ENCODE results near the gene TIAM2.

TIAM2 gene

DNA sequence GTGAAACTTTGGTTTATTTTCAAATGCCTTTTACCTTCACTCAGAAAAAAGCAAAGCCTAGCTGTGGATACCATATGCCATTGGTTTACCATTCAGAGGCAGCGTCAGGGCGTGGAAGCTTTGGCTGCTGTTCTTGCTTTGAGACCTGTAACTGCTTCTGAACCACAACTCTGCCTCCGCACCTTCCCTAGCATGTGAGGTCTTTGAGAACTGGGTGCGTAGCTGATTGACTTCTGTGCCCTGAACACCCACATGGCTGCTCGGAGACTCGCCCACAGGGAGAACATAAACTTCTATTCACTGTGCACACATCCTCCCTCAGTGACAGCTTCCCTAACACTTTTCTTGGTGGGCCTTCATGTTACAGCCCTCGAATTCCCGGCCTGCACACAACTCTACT is 257.5 kb downstream of the TIAM2 start:
- no peak for DNase-seq (ENCODE audit: low read depth in 1 of 2, low spot score in 1 of 2)
- TF ChIP-seq, protein P1, sequence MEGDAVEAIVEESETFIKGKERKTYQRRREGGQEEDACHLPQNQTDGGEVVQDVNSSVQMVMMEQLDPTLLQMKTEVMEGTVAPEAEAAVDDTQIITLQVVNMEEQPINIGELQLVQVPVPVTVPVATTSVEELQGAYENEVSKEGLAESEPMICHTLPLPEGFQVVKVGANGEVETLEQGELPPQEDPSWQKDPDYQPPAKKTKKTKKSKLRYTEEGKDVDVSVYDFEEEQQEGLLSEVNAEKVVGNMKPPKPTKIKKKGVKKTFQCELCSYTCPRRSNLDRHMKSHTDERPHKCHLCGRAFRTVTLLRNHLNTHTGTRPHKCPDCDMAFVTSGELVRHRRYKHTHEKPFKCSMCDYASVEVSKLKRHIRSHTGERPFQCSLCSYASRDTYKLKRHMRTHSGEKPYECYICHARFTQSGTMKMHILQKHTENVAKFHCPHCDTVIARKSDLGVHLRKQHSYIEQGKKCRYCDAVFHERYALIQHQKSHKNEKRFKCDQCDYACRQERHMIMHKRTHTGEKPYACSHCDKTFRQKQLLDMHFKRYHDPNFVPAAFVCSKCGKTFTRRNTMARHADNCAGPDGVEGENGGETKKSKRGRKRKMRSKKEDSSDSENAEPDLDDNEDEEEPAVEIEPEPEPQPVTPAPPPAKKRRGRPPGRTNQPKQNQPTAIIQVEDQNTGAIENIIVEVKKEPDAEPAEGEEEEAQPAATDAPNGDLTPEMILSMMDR (IDR thresholded peaks at IDR 0.05; ENCODE audit: insufficient read depth, low read length): no peak
- TF ChIP-seq POLR2AphosphoS5 (IDR thresholded peaks at IDR 0.05; ENCODE audit: low read depth) (no peak), GABPA (IDR thresholded peaks at IDR 0.05; ENCODE audit: low read depth) (no peak), SPI1 (IDR thresholded peaks at IDR 0.05; ENCODE audit: borderline replicate concordance, low read depth) (no peak)
- TF ChIP-seq, protein P2, sequence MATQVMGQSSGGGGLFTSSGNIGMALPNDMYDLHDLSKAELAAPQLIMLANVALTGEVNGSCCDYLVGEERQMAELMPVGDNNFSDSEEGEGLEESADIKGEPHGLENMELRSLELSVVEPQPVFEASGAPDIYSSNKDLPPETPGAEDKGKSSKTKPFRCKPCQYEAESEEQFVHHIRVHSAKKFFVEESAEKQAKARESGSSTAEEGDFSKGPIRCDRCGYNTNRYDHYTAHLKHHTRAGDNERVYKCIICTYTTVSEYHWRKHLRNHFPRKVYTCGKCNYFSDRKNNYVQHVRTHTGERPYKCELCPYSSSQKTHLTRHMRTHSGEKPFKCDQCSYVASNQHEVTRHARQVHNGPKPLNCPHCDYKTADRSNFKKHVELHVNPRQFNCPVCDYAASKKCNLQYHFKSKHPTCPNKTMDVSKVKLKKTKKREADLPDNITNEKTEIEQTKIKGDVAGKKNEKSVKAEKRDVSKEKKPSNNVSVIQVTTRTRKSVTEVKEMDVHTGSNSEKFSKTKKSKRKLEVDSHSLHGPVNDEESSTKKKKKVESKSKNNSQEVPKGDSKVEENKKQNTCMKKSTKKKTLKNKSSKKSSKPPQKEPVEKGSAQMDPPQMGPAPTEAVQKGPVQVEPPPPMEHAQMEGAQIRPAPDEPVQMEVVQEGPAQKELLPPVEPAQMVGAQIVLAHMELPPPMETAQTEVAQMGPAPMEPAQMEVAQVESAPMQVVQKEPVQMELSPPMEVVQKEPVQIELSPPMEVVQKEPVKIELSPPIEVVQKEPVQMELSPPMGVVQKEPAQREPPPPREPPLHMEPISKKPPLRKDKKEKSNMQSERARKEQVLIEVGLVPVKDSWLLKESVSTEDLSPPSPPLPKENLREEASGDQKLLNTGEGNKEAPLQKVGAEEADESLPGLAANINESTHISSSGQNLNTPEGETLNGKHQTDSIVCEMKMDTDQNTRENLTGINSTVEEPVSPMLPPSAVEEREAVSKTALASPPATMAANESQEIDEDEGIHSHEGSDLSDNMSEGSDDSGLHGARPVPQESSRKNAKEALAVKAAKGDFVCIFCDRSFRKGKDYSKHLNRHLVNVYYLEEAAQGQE (IDR thresholded peaks at IDR 0.05; ENCODE audit: insufficient replicate concordance, low read depth): no peak
- Histone ChIP-seq H3K27ac (replicated peaks) (no peak overlapping the region), H3K4me3 (replicated peaks; ENCODE audit: insufficient read depth, low read length) (no peak overlapping the region), H3K27me3 (ENCODE audit: insufficient read depth, poor library complexity, severe bottlenecking) (no peaks in the 10 kb centered on the region)

DNA sequence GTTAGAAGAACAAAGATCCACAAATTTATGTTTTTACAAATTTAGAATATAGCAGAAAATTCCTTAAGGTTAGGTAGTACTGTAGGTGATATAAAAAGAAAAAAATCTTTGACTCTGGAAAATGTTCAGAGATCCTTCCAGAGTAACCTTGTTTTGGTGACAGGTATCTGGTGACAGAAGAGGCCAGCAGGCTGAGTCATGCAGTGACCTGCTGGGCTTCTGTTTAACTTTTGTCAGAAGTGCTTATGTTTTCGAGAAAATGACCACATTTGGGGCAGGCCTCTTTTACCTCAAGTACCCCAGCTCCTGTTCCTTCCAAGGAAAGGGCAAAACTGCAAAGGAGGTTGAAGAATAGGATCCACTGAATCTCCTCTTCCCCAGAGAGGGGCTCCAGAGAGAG is 258.2 kb downstream of the TIAM2 start:
- DNase-seq (ENCODE audit: low read depth in 1 of 2, low spot score in 1 of 2): no peak
- H3K27ac ChIP-seq (replicated peaks): no peak overlapping the region
- no peak overlapping the region for H3K4me3 ChIP-seq (replicated peaks; ENCODE audit: insufficient read depth, low read length)
- TF ChIP-seq, protein P1 (IDR thresholded peaks at IDR 0.05; ENCODE audit: insufficient read depth, low read length): no peak
- TF ChIP-seq POLR2AphosphoS5 (IDR thresholded peaks at IDR 0.05; ENCODE audit: low read depth) (no peak), GABPA (IDR thresholded peaks at IDR 0.05; ENCODE audit: low read depth) (no peak)
- TF ChIP-seq, protein P2 (IDR thresholded peaks at IDR 0.05; ENCODE audit: insufficient replicate concordance, low read depth): no peak
- H3K27me3 ChIP-seq (ENCODE audit: insufficient read depth, poor library complexity, severe bottlenecking): no peaks in the 10 kb centered on the region

DNA sequence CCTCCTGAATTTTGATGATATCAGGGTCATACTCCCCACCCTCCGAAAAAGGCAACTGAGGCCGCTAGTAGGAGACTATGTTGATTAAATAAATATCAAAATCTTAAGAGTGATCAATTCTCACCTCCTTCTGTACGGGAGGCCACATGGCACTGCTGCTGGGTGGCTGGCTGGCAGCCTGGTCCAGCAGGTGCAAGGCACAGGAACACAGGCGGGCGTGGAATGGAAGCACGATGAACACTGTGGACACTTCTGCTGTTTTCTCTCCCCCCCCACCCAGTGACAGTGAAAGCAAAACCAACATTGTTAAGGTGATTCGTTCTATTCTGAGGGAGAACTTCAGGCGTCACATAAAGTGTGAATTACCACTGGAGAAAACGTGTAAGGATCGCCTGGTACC is 259.0 kb downstream of the TIAM2 start:
- no peak for DNase-seq (ENCODE audit: low read depth in 1 of 2, low spot score in 1 of 2)
- no peak overlapping the region for H3K4me3 ChIP-seq (replicated peaks; ENCODE audit: insufficient read depth, low read length)
- TF ChIP-seq SPI1 (IDR thresholded peaks at IDR 0.05; ENCODE audit: borderline replicate concordance, low read depth): no peak
- TF ChIP-seq POLR2AphosphoS5 (IDR thresholded peaks at IDR 0.05; ENCODE audit: low read depth): no peak
- TF ChIP-seq, protein P1 (IDR thresholded peaks at IDR 0.05; ENCODE audit: insufficient read depth, low read length): no peak
- TF ChIP-seq, protein P2 (IDR thresholded peaks at IDR 0.05; ENCODE audit: insufficient replicate concordance, low read depth): no peak
- TF ChIP-seq GABPA (IDR thresholded peaks at IDR 0.05; ENCODE audit: low read depth): no peak
- no peak overlapping the region for H3K27ac ChIP-seq (replicated peaks)
- no peaks in the 10 kb centered on the region for H3K27me3 ChIP-seq (ENCODE audit: insufficient read depth, poor library complexity, severe bottlenecking)
